Kidney (tissue), 14 donors: Measurements from ENCODE around the gene CRY2. TPM values are rescaled to one million over a fixed set of nuclear protein-coding genes. Genes with fewer than 3 reads are reported as not detected.

Source experiments
- DNase-seq, 5 donors: peaks; one replicate each; pipeline ENCODE4 v3.0.0-alpha.2; 2013 to 2020
- FAIRE-seq: peaks from 2 replicates; lab custom pipeline; 2012; peaks lifted over from hg19 to GRCh38; lab: Jason Lieb, UNC
- H3K27ac ChIP-seq, 2 donors: one replicate each; pipeline ENCODE4 v1.7.0; 2013; ENCODE audit warnings: low read depth in 2 of 2, low read length in 2 of 2, inconsistent platforms in 1 of 2
- H3K27me3 ChIP-seq: one replicate; pipeline ENCODE4 v1.7.1; 2013; ENCODE audit warnings: low read length, inconsistent platforms; ENCODE audit not compliant: control insufficient read depth, insufficient read depth
- H3K36me3 ChIP-seq, 3 donors: one replicate each; pipeline versions ENCODE4 v1.7.0 to v1.7.1; 2013; ENCODE audit warnings: low read length in 3 of 3, control low read depth in 1 of 3, inconsistent platforms in 1 of 3; ENCODE audit not compliant: insufficient read depth in 3 of 3, control insufficient read depth in 2 of 3
- H3K4me1 ChIP-seq, 3 donors: one replicate each; pipeline versions ENCODE4 v1.7.0 to v1.7.1; 2013; ENCODE audit warnings: low read length in 3 of 3, inconsistent platforms in 1 of 3, low read depth in 1 of 3; ENCODE audit not compliant: control insufficient read depth in 2 of 3, insufficient read depth in 2 of 3
- H3K4me3 ChIP-seq, 3 donors: one replicate each; pipeline versions ENCODE4 v1.7.0 to v1.8.1; 2013; ENCODE audit warnings: low read length in 3 of 3, control low read depth in 1 of 3, inconsistent platforms in 1 of 3
- H3K9ac ChIP-seq, 3 donors: one replicate each; pipeline versions ENCODE4 v1.7.0 to v1.7.1; 2013; ENCODE audit warnings: low read length in 3 of 3, control low read depth in 1 of 3, inconsistent platforms in 1 of 3
- H3K9me3 ChIP-seq, 3 donors: one replicate each; pipeline versions ENCODE4 v1.7.0 to v1.7.1; 2013; ENCODE audit warnings: low read length in 3 of 3, control low read depth in 1 of 3, inconsistent platforms in 1 of 3; ENCODE audit not compliant: control insufficient read depth in 2 of 3, insufficient read depth in 1 of 3
- intact Hi-C: fragments of 100-400 bp; cut with DNase I; formaldehyde crosslinking; loops from one replicate; pipeline ENCODE4 v1.11.1; 2022
- polyA plus RNA-seq: library from polyadenylated mRNA; stranded (reverse); fragments of 350-450 nt; fragmentation: Illumina TruSeq; extraction: RNeasy Lipid Tissue Mini Kit (QIAGEN cat#74804); gene quantifications from one replicate; pipeline ENCODE4 v1.2.3, GENCODE V29; 2014; ENCODE audit warnings: low read depth, low replicate concordance; ENCODE audit not compliant: insufficient read depth
- total RNA-seq: library from RNA; stranded (reverse); fragmentation: NEBNext Ultra II Directional; extraction: Animal tissue kit (Norgen Biotek cat#: 25700); gene quantifications from one replicate; pipeline ENCODE4 v1.2.1, GENCODE V29; 2021
- TF ChIP-seq, protein P1 (sequence below): IDR thresholded peaks from 3 replicates; pipeline ENCODE4 v1.5.1; 2012; ENCODE audit warnings: mild to moderate bottlenecking, moderate library complexity, borderline replicate concordance; ENCODE audit not compliant: insufficient read depth; ENCODE audit errors: extremely low read depth
- donor health status: control.
- donor health status: control.
- donor health status: control.
- donor health status: control.
- donor health status: control.
- donor health status: DM: yes; HTN: yes; CAD: no.
- donor health status: Normal renal cell carcinoma (clear cell type).

CRY2 gene
- total and polyA plus RNA-seq, 2 donors from 2014 or later, result 20.7 to 44.5 TPM

DNA sequence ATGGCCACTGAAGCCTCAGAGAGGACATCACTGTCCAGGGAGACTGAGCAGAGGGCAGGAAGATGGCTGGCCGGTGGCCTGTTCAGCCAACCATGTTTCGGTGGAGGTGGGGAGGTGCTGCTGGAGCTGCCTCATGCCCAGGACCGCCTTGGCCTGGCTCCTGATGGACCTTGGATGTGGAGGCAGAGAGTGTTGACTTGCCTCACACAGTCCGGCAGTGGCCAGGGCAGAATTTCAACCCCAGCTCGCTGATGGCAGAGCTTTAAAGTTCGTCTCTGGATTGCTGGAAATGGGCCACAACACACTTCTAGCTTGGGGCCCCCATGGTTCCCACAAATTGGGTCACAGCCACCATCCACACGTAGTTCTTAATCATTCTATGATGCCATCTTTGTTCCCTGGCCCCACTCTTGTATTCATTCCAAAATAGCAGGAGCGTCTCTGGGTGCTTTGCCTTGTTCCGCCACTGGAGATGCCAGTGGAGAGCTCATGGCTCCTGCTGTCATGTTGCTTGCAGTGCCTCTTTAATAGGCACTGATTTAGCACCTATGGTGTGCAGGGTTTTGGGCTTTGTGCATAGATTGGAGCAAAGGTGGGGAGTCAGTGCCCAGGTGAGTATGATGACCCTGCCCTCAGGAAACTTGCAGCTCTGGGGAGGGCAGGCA lies 43.7 kb downstream of the CRY2 start:
- Histone ChIP-seq H3K4me3 (no peak overlapping the region), H3K27ac (no peak overlapping the region), H3K9me3 (no peaks in the 10 kb centered on the region), H3K4me1 (peaks cover 0 to 2% (median 0%) of the 10 kb centered on the region in 3 donors), H3K9ac (no peak overlapping the region), H3K36me3 (no peaks in the 10 kb centered on the region), H3K27me3 (no peaks in the 10 kb centered on the region)
- DNase-seq (peak in 1 of 5 donors; percentile 32), FAIRE-seq (no peak)
- intact Hi-C loops, result no loop called here
- TF ChIP-seq, protein P1, sequence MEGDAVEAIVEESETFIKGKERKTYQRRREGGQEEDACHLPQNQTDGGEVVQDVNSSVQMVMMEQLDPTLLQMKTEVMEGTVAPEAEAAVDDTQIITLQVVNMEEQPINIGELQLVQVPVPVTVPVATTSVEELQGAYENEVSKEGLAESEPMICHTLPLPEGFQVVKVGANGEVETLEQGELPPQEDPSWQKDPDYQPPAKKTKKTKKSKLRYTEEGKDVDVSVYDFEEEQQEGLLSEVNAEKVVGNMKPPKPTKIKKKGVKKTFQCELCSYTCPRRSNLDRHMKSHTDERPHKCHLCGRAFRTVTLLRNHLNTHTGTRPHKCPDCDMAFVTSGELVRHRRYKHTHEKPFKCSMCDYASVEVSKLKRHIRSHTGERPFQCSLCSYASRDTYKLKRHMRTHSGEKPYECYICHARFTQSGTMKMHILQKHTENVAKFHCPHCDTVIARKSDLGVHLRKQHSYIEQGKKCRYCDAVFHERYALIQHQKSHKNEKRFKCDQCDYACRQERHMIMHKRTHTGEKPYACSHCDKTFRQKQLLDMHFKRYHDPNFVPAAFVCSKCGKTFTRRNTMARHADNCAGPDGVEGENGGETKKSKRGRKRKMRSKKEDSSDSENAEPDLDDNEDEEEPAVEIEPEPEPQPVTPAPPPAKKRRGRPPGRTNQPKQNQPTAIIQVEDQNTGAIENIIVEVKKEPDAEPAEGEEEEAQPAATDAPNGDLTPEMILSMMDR, result no peak

DNA sequence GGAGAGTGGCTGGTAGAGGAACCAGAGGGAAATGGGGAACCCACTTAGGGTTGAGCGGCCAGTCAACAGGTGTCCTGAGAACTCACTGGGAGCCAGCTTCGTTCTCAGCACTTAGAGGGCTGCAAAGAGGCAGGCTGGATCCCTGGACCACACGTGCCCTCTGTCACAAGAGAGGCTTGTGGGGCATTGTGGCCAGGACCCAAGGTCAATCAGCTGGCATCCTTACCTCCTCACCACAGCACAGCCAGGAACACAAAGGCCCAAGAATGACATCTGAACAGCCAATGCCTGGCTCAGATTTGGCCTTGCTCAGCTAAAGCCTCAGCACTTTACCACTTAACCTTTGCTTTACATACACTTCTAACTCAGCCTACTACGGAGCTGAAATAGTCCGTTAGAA lies 45.6 kb downstream of the CRY2 start:
- FAIRE-seq, result no peak
- Histone ChIP-seq H3K4me1 (peaks cover 0 to 2% (median 0%) of the 10 kb centered on the region in 3 donors), H3K27ac (no peak overlapping the region), H3K9ac (no peak overlapping the region), H3K4me3 (no peak overlapping the region), H3K36me3 (no peaks in the 10 kb centered on the region), H3K27me3 (no peaks in the 10 kb centered on the region), H3K9me3 (no peaks in the 10 kb centered on the region)
- intact Hi-C loops, result no loop called here
- TF ChIP-seq, protein P1, result no peak
- no peak for DNase-seq

DNA sequence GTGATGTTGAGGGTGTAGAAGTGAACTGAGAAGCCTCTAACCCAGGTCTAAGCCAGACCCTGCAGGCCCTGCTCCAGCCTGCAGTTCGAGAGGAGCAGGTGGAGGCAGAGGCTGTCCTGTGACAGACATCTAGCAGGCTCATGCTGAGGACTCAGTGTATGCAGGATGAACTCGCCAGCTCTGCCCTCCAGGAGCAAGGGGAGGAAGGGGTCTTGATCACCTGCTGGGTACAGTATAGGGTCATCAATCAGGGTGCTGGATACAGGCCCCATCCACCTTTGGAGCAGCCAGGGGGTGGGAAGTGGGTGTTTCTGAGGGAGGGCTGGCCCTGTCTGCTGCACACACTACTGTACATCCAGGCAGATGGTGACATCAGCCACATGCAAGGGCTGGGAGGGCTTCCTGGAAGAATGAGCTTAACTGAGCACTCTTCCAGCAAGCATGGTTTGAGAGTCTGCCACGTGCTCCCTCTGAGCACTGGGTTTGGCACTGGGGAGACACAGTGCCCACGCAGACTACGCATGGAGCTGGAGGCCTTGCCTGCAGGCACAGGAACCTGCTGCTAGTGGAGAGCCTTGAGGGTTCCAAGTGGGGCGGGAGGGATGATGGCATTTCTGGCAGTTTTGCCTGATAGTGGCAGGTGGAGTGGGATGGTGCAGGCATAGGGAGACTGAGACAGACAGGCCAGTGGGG lies 47.4 kb downstream of the CRY2 start:
- H3K27me3 ChIP-seq, result no peaks in the 10 kb centered on the region

More for the DNA sequence above, 47.4 kb downstream of the CRY2 start:
- Histone ChIP-seq H3K4me1 (peaks cover 0 to 7% (median 0%) of the 10 kb centered on the region in 3 donors), H3K4me3 (no peak overlapping the region), H3K9ac (no peak overlapping the region), H3K27ac (no peak overlapping the region), H3K9me3 (no peaks in the 10 kb centered on the region), H3K36me3 (no peaks in the 10 kb centered on the region)
- DNase-seq (no peak), FAIRE-seq (no peak)
- TF ChIP-seq, protein P1, result no peak
- intact Hi-C loops, result no loop called here
